WTC11 (cell line): ENCODE measurements around the gene ERVV-1. TPM values are rescaled to one million over a fixed set of nuclear protein-coding genes. Genes with fewer than 3 reads are reported as not detected.
A peak's percentile ranks its signal among the peaks of the same experiment; 100 is the strongest.
"Not testable (repeated sequence)": the region's sequence is repeated elsewhere in the genome, so short reads cannot be mapped to it uniquely, and the experiment has no call there.

Source experiments
- ATAC-seq: fragments of 200-7000 bp; cut with Tn5 transposase; 2 replicates; pipeline ENCODE4 v1.10.0; 2021; ENCODE audit warnings: mild to moderate bottlenecking, moderate library complexity
- CTCF ChIA-PET: fragments of 300-600 bp; sonication (Branson Sonifier 250); formaldehyde crosslinking; loops from one replicate; lab custom pipeline; 2021; ENCODE audit warnings: antibody characterized with exemption; lab: Charles Lee
- POLR2A ChIA-PET: fragments of 350-600 bp; sonication (Branson Sonifier 250); formaldehyde crosslinking; loops from one replicate; lab custom pipeline; 2021; ENCODE audit warnings: antibody characterized with exemption; lab: Charles Lee
- DNase-seq: peaks from one replicate; pipeline ENCODE4 v3.0.0; 2021; ENCODE audit warnings: low spot score
- H3K27ac Mint-ChIP-seq: 2 replicates; pipeline ENCODE4 v1.8.0; 2021; ENCODE audit warnings: mixed read lengths
- H3K27me3 Mint-ChIP-seq: 2 replicates; pipeline ENCODE4 v1.8.0; 2021; ENCODE audit warnings: low read depth, mild to moderate bottlenecking, moderate library complexity, mixed read lengths
- H3K36me3 Mint-ChIP-seq: 2 replicates; pipeline ENCODE4 v1.8.0; 2021; ENCODE audit warnings: mixed read lengths
- H3K4me1 Mint-ChIP-seq: 2 replicates; pipeline ENCODE4 v1.8.0; 2022; ENCODE audit warnings: mixed read lengths
- H3K4me3 Mint-ChIP-seq: 2 replicates; pipeline ENCODE4 v1.8.0; 2021; ENCODE audit warnings: mild to moderate bottlenecking, moderate library complexity, mixed read lengths
- H3K9me3 Mint-ChIP-seq: 2 replicates; pipeline ENCODE4 v1.8.0; 2021; ENCODE audit warnings: mixed read lengths
- CBFB ChIP-seq: sonication (generic); formaldehyde crosslinking; IDR thresholded peaks from 2 replicates; pipeline ENCODE4 v1.8.1; 2022; ENCODE audit warnings: mild to moderate bottlenecking, low read depth, missing genetic modification reagents
- ESRRA ChIP-seq: sonication (generic); formaldehyde crosslinking; IDR thresholded peaks from 2 replicates; pipeline ENCODE4 v1.8.1; 2022; ENCODE audit warnings: mild to moderate bottlenecking, missing genetic modification reagents, borderline replicate concordance
- FOXJ3 ChIP-seq: sonication (generic); formaldehyde crosslinking; IDR thresholded peaks from 2 replicates; pipeline ENCODE4 v1.9.0; 2021; ENCODE audit warnings: missing genetic modification reagents, mild to moderate bottlenecking, borderline replicate concordance
- FOXK1 ChIP-seq: sonication (generic); formaldehyde crosslinking; IDR thresholded peaks from 2 replicates; pipeline ENCODE4 v1.8.0; 2022; ENCODE audit warnings: mild to moderate bottlenecking, moderate library complexity, missing genetic modification reagents
- GABPB1 ChIP-seq: sonication (generic); formaldehyde crosslinking; IDR thresholded peaks from 2 replicates; pipeline ENCODE4 v1.8.1; 2023; ENCODE audit warnings: mild to moderate bottlenecking, missing genetic modification reagents
- MXD4 ChIP-seq: fragments of 250-450 bp; sonication (Bioruptor Pico); IDR thresholded peaks from 2 replicates; pipeline ENCODE4 v1.8.0; 2021; ENCODE audit warnings: mild to moderate bottlenecking, moderate library complexity, borderline replicate concordance
- NR1H2 ChIP-seq: sonication (generic); formaldehyde crosslinking; IDR thresholded peaks from 2 replicates; pipeline ENCODE4 v1.9.0; 2021; ENCODE audit warnings: mild to moderate bottlenecking, moderate library complexity, missing genetic modification reagents
- ZBTB21 ChIP-seq: sonication (generic); formaldehyde crosslinking; IDR thresholded peaks from 2 replicates; pipeline ENCODE4 v1.8.1; 2023; ENCODE audit warnings: mild to moderate bottlenecking, missing genetic modification reagents, borderline replicate concordance
- ZNF121 ChIP-seq: sonication (generic); formaldehyde crosslinking; IDR thresholded peaks from 2 replicates; pipeline ENCODE4 v1.8.0; 2023; ENCODE audit warnings: missing genetic modification reagents
- ZNF416 ChIP-seq: fragments of 250-450 bp; sonication (Bioruptor Pico); IDR thresholded peaks from 2 replicates; pipeline ENCODE4 v1.9.0; 2021; ENCODE audit warnings: mild to moderate bottlenecking, inconsistent platforms
- total RNA-seq: library from RNA; stranded (reverse); gene quantifications from 3 replicates; pipeline ENCODE4 v1.2.3, GENCODE V29; 2021
- TF ChIP-seq, protein P1 (sequence below): sonication (generic); formaldehyde crosslinking; IDR thresholded peaks from 2 replicates; pipeline ENCODE4 v1.8.0; 2023; ENCODE audit warnings: mild to moderate bottlenecking, missing genetic modification reagents
- TF ChIP-seq, protein P2 (sequence below): sonication (generic); formaldehyde crosslinking; IDR thresholded peaks from 2 replicates; pipeline ENCODE4 v1.8.1; 2023; ENCODE audit warnings: mild to moderate bottlenecking, moderate library complexity, missing genetic modification reagents
- TF ChIP-seq, protein P3 (sequence below): fragments of 200-600 bp; IDR thresholded peaks from 2 replicates; pipeline ENCODE4 v1.8.0; 2022; ENCODE audit warnings: antibody characterized with exemption
- TF ChIP-seq, protein P4 (sequence below): sonication (generic); formaldehyde crosslinking; IDR thresholded peaks from 2 replicates; pipeline ENCODE4 v1.8.1; 2023; ENCODE audit warnings: mild to moderate bottlenecking, missing genetic modification reagents, moderate library complexity
- TF ChIP-seq, protein P5 (sequence below): sonication (generic); formaldehyde crosslinking; IDR thresholded peaks from 2 replicates; pipeline ENCODE4 v1.8.0; 2022; ENCODE audit warnings: mild to moderate bottlenecking, missing genetic modification reagents
- TF ChIP-seq, protein P6 (sequence below): sonication (generic); formaldehyde crosslinking; IDR thresholded peaks from 2 replicates; pipeline ENCODE4 v1.8.1; 2022; ENCODE audit warnings: mild to moderate bottlenecking, missing genetic modification reagents, moderate library complexity, borderline replicate concordance
- TF ChIP-seq, protein P7 (sequence below): sonication (generic); formaldehyde crosslinking; IDR thresholded peaks from 2 replicates; pipeline ENCODE4 v1.8.1; 2022; ENCODE audit warnings: low read depth, missing genetic modification reagents, borderline replicate concordance
- TF ChIP-seq, protein P8 (sequence below): sonication (generic); formaldehyde crosslinking; IDR thresholded peaks from 2 replicates; pipeline ENCODE4 v1.8.1; 2023; ENCODE audit warnings: mild to moderate bottlenecking, missing genetic modification reagents

Gene ERVV-1
- total RNA-seq, 1 experiment from 2014 or later = not detected

DNA sequence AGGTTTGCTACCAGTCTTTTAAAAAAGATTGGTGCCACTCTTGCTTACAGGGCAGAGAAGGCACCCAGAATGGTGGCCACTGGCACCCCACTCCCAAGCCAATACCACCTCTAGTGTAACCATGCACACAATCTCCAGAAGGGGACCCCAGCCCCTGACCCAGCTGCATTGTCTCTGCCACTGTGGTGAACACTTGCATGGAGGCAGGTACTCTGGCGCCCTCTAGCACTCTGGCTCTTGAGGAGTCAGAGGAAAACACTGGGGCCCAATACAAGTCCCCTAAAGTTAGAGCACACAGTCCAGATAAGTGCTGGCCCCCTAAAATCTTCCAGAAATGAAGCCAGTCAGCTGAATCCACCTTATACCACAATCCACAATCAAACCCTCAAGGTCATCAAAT, 6.0 kb downstream of the ERVV-1 start:
- TF ChIP-seq, protein P1, sequence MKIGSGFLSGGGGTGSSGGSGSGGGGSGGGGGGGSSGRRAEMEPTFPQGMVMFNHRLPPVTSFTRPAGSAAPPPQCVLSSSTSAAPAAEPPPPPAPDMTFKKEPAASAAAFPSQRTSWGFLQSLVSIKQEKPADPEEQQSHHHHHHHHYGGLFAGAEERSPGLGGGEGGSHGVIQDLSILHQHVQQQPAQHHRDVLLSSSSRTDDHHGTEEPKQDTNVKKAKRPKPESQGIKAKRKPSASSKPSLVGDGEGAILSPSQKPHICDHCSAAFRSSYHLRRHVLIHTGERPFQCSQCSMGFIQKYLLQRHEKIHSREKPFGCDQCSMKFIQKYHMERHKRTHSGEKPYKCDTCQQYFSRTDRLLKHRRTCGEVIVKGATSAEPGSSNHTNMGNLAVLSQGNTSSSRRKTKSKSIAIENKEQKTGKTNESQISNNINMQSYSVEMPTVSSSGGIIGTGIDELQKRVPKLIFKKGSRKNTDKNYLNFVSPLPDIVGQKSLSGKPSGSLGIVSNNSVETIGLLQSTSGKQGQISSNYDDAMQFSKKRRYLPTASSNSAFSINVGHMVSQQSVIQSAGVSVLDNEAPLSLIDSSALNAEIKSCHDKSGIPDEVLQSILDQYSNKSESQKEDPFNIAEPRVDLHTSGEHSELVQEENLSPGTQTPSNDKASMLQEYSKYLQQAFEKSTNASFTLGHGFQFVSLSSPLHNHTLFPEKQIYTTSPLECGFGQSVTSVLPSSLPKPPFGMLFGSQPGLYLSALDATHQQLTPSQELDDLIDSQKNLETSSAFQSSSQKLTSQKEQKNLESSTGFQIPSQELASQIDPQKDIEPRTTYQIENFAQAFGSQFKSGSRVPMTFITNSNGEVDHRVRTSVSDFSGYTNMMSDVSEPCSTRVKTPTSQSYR (CRISPR knock-in tag) = no peak
- TF ChIP-seq, protein P2, sequence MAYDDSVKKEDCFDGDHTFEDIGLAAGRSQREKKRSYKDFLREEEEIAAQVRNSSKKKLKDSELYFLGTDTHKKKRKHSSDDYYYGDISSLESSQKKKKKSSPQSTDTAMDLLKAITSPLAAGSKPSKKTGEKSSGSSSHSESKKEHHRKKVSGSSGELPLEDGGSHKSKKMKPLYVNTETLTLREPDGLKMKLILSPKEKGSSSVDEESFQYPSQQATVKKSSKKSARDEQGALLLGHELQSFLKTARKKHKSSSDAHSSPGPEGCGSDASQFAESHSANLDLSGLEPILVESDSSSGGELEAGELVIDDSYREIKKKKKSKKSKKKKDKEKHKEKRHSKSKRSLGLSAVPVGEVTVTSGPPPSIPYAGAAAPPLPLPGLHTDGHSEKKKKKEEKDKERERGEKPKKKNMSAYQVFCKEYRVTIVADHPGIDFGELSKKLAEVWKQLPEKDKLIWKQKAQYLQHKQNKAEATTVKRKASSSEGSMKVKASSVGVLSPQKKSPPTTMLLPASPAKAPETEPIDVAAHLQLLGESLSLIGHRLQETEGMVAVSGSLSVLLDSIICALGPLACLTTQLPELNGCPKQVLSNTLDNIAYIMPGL = 0 out of 2 replicates have a peak, but pooled peaks have one; percentile 37
- TF ChIP-seq, protein P3, sequence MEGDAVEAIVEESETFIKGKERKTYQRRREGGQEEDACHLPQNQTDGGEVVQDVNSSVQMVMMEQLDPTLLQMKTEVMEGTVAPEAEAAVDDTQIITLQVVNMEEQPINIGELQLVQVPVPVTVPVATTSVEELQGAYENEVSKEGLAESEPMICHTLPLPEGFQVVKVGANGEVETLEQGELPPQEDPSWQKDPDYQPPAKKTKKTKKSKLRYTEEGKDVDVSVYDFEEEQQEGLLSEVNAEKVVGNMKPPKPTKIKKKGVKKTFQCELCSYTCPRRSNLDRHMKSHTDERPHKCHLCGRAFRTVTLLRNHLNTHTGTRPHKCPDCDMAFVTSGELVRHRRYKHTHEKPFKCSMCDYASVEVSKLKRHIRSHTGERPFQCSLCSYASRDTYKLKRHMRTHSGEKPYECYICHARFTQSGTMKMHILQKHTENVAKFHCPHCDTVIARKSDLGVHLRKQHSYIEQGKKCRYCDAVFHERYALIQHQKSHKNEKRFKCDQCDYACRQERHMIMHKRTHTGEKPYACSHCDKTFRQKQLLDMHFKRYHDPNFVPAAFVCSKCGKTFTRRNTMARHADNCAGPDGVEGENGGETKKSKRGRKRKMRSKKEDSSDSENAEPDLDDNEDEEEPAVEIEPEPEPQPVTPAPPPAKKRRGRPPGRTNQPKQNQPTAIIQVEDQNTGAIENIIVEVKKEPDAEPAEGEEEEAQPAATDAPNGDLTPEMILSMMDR = peak; percentile 18; the same call in 1 of the 2 replicates
- TF ChIP-seq, protein P4, sequence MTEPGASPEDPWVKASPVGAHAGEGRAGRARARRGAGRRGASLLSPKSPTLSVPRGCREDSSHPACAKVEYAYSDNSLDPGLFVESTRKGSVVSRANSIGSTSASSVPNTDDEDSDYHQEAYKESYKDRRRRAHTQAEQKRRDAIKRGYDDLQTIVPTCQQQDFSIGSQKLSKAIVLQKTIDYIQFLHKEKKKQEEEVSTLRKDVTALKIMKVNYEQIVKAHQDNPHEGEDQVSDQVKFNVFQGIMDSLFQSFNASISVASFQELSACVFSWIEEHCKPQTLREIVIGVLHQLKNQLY (CRISPR knock-in tag) = no peak

DNA sequence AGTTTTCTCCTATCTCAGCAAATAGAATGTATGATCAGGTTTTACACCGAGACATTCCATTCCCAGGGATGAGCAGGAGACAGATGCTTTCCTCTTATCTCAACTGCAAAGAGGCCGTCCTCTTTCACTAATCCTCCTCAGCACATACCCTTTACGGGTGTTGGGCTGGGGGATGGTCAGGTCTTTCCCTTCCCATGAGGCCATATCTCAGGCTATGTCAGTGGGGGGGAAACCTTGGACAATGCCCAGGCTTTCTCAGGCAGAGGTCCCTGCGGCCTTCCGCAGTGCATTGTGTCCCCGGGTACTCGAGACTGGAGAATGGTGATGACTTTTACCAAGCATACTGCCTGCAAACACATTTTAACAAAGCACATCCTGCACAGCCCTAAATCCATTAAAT, 14.6 kb downstream of the ERVV-1 start:
- POLR2A ChIA-PET, H3K36me3 Mint-ChIP-seq, H3K27me3 Mint-ChIP-seq, H3K9me3 Mint-ChIP-seq, H3K27ac Mint-ChIP-seq, H3K4me3 Mint-ChIP-seq, ATAC-seq: not testable (repeated sequence)
- peak; percentile 27 for DNase-seq
- CTCF ChIA-PET = interaction anchor here (1.2 kb wide), 1 partner anchor 9 kb away, joined by 5 read pairs; no protein-coding TSS in a partner anchor
- peaks cover 13% of the 10 kb centered on the region for H3K4me1 Mint-ChIP-seq

More for the DNA sequence above, 6.0 kb downstream of the ERVV-1 start:
- H3K4me1 Mint-ChIP-seq = 0 out of 2 replicates have a peak, but pooled peaks cover 4% of the 10 kb centered on the region
- H3K27me3 Mint-ChIP-seq = peaks cover 17% of the 10 kb centered on the region
- H3K36me3 Mint-ChIP-seq = no peaks in the 10 kb centered on the region; the same call in 1 of the 2 replicates
- ChIA-PET POLR2A (no interaction called here), CTCF (interaction anchor here (0.6 to 3.3 kb wide), 19 partner anchors 9 to 381 kb away, joined by 3 to 28 read pairs (median 4); partner anchors contain the start of genes ZNF320, ZNF816 and ZNF83)
- peaks cover 8% of the 10 kb centered on the region; the same call in 1 of the 2 replicates for H3K9me3 Mint-ChIP-seq
- DNase-seq (peak; percentile 89), ATAC-seq (peak; percentile 100)
- H3K4me3 Mint-ChIP-seq = no peak overlapping the region
- H3K27ac Mint-ChIP-seq = no peak overlapping the region

DNA sequence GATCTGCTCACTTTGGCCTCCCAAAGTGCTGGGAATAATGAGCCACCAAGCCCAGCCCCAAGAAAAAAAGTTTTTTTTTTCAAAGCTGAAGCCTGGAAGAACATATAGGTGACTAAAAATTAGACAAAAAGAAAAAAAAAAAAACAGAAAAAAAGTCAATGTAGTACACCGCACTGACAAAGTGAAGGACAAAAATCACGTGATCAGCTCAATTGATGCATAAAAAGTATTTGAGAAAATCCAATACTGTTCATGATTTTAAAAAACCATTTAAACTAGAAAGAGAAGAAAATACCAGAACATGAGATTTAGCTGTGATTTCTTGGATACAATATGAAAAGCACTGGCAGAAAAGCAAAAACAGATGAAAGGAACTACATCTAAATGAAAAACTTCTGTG, 20.3 kb downstream of the ERVV-1 start:
- peaks cover 18% of the 10 kb centered on the region for H3K27me3 Mint-ChIP-seq
- POLR2A ChIA-PET = no interaction called here
- H3K4me1 Mint-ChIP-seq = peaks cover 10% of the 10 kb centered on the region
- ATAC-seq = no peak
- no peaks in the 10 kb centered on the region for H3K36me3 Mint-ChIP-seq
- CTCF ChIA-PET = no interaction called here
- DNase-seq = no peak
- H3K9me3 Mint-ChIP-seq = no peaks in the 10 kb centered on the region
- H3K4me3 Mint-ChIP-seq = no peak overlapping the region
- no peak overlapping the region for H3K27ac Mint-ChIP-seq
- no peak for TF ChIP-seq ZNF416 (CRISPR knock-in tag)
- TF ChIP-seq GABPB1 = no peak
- TF ChIP-seq MXD4 = no peak
- TF ChIP-seq, protein P5, sequence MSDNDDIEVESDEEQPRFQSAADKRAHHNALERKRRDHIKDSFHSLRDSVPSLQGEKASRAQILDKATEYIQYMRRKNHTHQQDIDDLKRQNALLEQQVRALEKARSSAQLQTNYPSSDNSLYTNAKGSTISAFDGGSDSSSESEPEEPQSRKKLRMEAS = no peak
- no peak for TF ChIP-seq ESRRA (CRISPR knock-in tag)
- no peak for TF ChIP-seq NR1H2
- no peak for TF ChIP-seq CBFB (CRISPR knock-in tag)
- no peak for TF ChIP-seq FOXK1 (CRISPR knock-in tag)
- TF ChIP-seq, protein P6, sequence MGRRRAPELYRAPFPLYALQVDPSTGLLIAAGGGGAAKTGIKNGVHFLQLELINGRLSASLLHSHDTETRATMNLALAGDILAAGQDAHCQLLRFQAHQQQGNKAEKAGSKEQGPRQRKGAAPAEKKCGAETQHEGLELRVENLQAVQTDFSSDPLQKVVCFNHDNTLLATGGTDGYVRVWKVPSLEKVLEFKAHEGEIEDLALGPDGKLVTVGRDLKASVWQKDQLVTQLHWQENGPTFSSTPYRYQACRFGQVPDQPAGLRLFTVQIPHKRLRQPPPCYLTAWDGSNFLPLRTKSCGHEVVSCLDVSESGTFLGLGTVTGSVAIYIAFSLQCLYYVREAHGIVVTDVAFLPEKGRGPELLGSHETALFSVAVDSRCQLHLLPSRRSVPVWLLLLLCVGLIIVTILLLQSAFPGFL (CRISPR knock-in tag) = no peak
- no peak for TF ChIP-seq FOXJ3
- TF ChIP-seq ZBTB21 = no peak
- TF ChIP-seq ZNF121 (CRISPR knock-in tag) = no peak
- TF ChIP-seq, protein P7, sequence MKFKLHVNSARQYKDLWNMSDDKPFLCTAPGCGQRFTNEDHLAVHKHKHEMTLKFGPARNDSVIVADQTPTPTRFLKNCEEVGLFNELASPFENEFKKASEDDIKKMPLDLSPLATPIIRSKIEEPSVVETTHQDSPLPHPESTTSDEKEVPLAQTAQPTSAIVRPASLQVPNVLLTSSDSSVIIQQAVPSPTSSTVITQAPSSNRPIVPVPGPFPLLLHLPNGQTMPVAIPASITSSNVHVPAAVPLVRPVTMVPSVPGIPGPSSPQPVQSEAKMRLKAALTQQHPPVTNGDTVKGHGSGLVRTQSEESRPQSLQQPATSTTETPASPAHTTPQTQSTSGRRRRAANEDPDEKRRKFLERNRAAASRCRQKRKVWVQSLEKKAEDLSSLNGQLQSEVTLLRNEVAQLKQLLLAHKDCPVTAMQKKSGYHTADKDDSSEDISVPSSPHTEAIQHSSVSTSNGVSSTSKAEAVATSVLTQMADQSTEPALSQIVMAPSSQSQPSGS (CRISPR knock-in tag) = no peak
- TF ChIP-seq, protein P8, sequence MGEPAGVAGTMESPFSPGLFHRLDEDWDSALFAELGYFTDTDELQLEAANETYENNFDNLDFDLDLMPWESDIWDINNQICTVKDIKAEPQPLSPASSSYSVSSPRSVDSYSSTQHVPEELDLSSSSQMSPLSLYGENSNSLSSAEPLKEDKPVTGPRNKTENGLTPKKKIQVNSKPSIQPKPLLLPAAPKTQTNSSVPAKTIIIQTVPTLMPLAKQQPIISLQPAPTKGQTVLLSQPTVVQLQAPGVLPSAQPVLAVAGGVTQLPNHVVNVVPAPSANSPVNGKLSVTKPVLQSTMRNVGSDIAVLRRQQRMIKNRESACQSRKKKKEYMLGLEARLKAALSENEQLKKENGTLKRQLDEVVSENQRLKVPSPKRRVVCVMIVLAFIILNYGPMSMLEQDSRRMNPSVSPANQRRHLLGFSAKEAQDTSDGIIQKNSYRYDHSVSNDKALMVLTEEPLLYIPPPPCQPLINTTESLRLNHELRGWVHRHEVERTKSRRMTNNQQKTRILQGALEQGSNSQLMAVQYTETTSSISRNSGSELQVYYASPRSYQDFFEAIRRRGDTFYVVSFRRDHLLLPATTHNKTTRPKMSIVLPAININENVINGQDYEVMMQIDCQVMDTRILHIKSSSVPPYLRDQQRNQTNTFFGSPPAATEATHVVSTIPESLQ (CRISPR knock-in tag) = no peak
- TF ChIP-seq, protein P4 (CRISPR knock-in tag) = no peak
